ENCODE results near the gene TMEM236. TPM values are rescaled to one million over a fixed set of nuclear protein-coding genes. Genes with fewer than 3 reads are reported as not detected.

TMEM236 gene
- total RNA-seq, 1 experiment from 2014 or later = 0.07 TPM

GRCh38 chr10:17792991-17793390 is 41.0 kb downstream of the TMEM236 start:
- POLR2A ChIA-PET = no interaction called here
- peaks cover 4 to 6% of the 10 kb centered on the region in 2 experiments; a peak in 1 of 4 replicates for H3K4me1 ChIP-seq (ENCODE audit: control insufficient read depth in 1 of 2, insufficient read depth in 2 of 2, low read length in 2 of 2)
- H3K4me2 ChIP-seq (ENCODE audit: low read length) = no peak overlapping the region
- no peaks in the 10 kb centered on the region for H3K79me2 ChIP-seq (ENCODE audit: insufficient read depth, low read length)
- intact Hi-C loops (cut with micrococcal nuclease) = no loop called here
- CTCF ChIA-PET = interaction anchor here (1.8 kb wide), 1 partner anchor 8 kb away, joined by 6 read pairs; no protein-coding TSS in a partner anchor
- no peaks in the 10 kb centered on the region for H3K36me3 ChIP-seq (ENCODE audit: control insufficient read depth in 1 of 2, insufficient read depth in 2 of 2, low read length in 2 of 2)
- TF ChIP-seq ZNF274 (IDR thresholded peaks at IDR 0.05; ENCODE audit: low read depth, low read length) (no peak), ELF1 (IDR thresholded peaks at IDR 0.05; ENCODE audit: borderline replicate concordance, low read depth) (no peak), TCF7L2 (IDR thresholded peaks at IDR 0.05; ENCODE audit: borderline replicate concordance, extremely low read depth, insufficient read depth, insufficient read length) (no peak), REST (IDR thresholded peaks at IDR 0.05; ENCODE audit: low read depth) (no peak), POLR2A (IDR thresholded peaks at IDR 0.05; ENCODE audit: borderline replicate concordance, extremely low read depth, insufficient read depth, insufficient read length) (no peak), SRF (IDR thresholded peaks at IDR 0.05; ENCODE audit: low read depth) (no peak), YY1 (IDR thresholded peaks at IDR 0.05; ENCODE audit: extremely low read depth, insufficient replicate concordance, low read depth, low read length) (no peak), JUND (IDR thresholded peaks at IDR 0.05) (no peak), SIN3A (IDR thresholded peaks at IDR 0.05; ENCODE audit: low read depth) (no peak), ZBTB33 (IDR thresholded peaks at IDR 0.05; ENCODE audit: extremely low read depth, insufficient replicate concordance, low read length) (no peak), CTCF (IDR thresholded peaks at IDR 0.05 in 2 of 3, conservative IDR thresholded peaks at IDR 0.05 in 1 of 3; ENCODE audit: borderline replicate concordance in 1 of 3, insufficient read depth in 1 of 3, low read depth in 2 of 3, low read length in 2 of 3) (no peak), CEBPB (IDR thresholded peaks at IDR 0.05; ENCODE audit: low read depth) (no peak), RAD21 (IDR thresholded peaks at IDR 0.05; ENCODE audit: low read depth) (no peak), FOSL1 (IDR thresholded peaks at IDR 0.05; ENCODE audit: low read depth) (no peak), MAX (IDR thresholded peaks at IDR 0.05) (no peak), EZH2phosphoT487 (IDR thresholded peaks at IDR 0.05; ENCODE audit: borderline replicate concordance) (no peak), ATF3 (IDR thresholded peaks at IDR 0.05) (no peak)
- H3K9me3 ChIP-seq (ENCODE audit: control insufficient read depth in 1 of 2, insufficient read depth in 1 of 2, low read depth in 1 of 2, low read length in 2 of 2) = no peaks in the 10 kb centered on the region
- RAD21 ChIA-PET (ENCODE audit: low non-redundant PET in 1 of 2, low total read pairs in 2 of 2, uncharacterized antibody in 2 of 2, unreplicated experiment in 2 of 2) = no interaction called here
- BruUV-seq (replicated peaks) = no TSS peak
- no peak overlapping the region for H3K9ac ChIP-seq (ENCODE audit: low read length)
- DNase-seq (ENCODE audit: low read depth, low spot score) = no peak
- H3K9me2 ChIP-seq (ENCODE audit: insufficient read depth) = peaks cover 3% of the 10 kb centered on the region; the same call in 1 of the 2 replicates
- no peak overlapping the region for H3K4me3 ChIP-seq (replicated peaks in 1 of 2; ENCODE audit: low read depth in 1 of 2, low read length in 2 of 2)
- H4K20me1 ChIP-seq (ENCODE audit: insufficient read depth) = no peaks in the 10 kb centered on the region
- ATAC-seq = no peak
- no peak overlapping the region for H3K27ac ChIP-seq (ENCODE audit: low read depth, low read length)
- H3K27me3 ChIP-seq (ENCODE audit: insufficient read depth, low read length) = no peaks in the 10 kb centered on the region
- H2AFZ ChIP-seq (ENCODE audit: low read depth, low read length, poor library complexity, severe bottlenecking) = no peak overlapping the region

Data from HCT116 (cell line).